Prostate gland (tissue), 2 donors: ENCODE results near the gene SLC35F3. TPM values are rescaled to one million over a fixed set of nuclear protein-coding genes. Genes with fewer than 3 reads are reported as not detected.

Source experiments
- DNase-seq: peaks from one replicate; pipeline ENCODE4 v3.0.0-alpha.2; 2019; ENCODE audit warnings: low spot score
- H3K27ac ChIP-seq, 2 donors: fragments of 200-600 bp; sonication (generic); 2 replicates each; pipeline ENCODE4 v1.5.1; 2017 to 2019
- H3K27me3 ChIP-seq: fragments of 200-600 bp; sonication (generic); replicated peaks from 2 replicates; pipeline ENCODE4 v1.5.1; 2019; ENCODE audit not compliant: insufficient read depth
- H3K36me3 ChIP-seq, 2 donors: fragments of 200-600 bp; sonication (generic); 1 replicate in 1 of 2; 2 replicates in 1 of 2; pipeline versions ENCODE4 v1.5.1 to v1.8.1; 2017 to 2019
- H3K4me1 ChIP-seq: fragments of 200-600 bp; sonication (generic); replicated peaks from 2 replicates; pipeline ENCODE4 v1.5.1; 2019
- H3K4me3 ChIP-seq, 2 donors: fragments of 200-600 bp; sonication (generic); 2 replicates each; pipeline ENCODE4 v1.5.1; 2017 to 2019
- H3K9me3 ChIP-seq: fragments of 200-600 bp; sonication (generic); 2 replicates; pipeline ENCODE4 v1.5.1; 2017
- CTCF ChIP-seq, 4 experiments: fragments of 200-600 bp in 2 of 4; fragments of 450-650 bp in 2 of 4; sonication (generic) in 2 of 4; IDR thresholded peaks; 1 replicate in 3 of 4; 2 replicates in 1 of 4; pipeline ENCODE4 v1.5.1; 2016 to 2019; ENCODE audit warnings: antibody characterized with exemption in 4 of 4, mild to moderate bottlenecking in 2 of 4, moderate library complexity in 2 of 4
- POLR2A ChIP-seq: fragments of 450-650 bp; IDR thresholded peaks from one replicate; pipeline ENCODE4 v1.6.1; 2016; ENCODE audit warnings: antibody characterized with exemption, mild to moderate bottlenecking
- POLR2AphosphoS5 ChIP-seq: sonication (generic); formaldehyde crosslinking; IDR thresholded peaks from one replicate; pipeline ENCODE4 v1.6.1; 2017; ENCODE audit warnings: antibody characterized with exemption
- WGBS: methylation state at CpG from one replicate; pipeline ENCODE4 v1.1.5; 2018; 5-methylcytosine and 5-hydroxymethylcytosine counted together
- intact Hi-C: fragments of 100-400 bp; cut with DNase I; formaldehyde crosslinking; loops from one replicate; pipeline ENCODE4 v1.14.2; 2022
- total RNA-seq, 2 donors: library from RNA; depleted of rRNA; stranded (reverse); fragments of >200 nt; gene quantifications; one replicate each; pipeline ENCODE4 v1.1.0, GENCODE V29; 2016

Gene SLC35F3
- total RNA-seq, 2 donors from 2014 or later = 0.34 to 0.64 TPM

GRCh38 chr1:233909195-233909594 lies 4.7 kb downstream of the SLC35F3 start:
- H3K36me3 ChIP-seq = no peaks in the 10 kb centered on the region
- no peak overlapping the region for H3K4me3 ChIP-seq
- H3K27ac ChIP-seq = no peak overlapping the region
- H3K27me3 ChIP-seq = no peaks in the 10 kb centered on the region
- H3K9me3 ChIP-seq = no peaks in the 10 kb centered on the region
- TF ChIP-seq POLR2A (no peak), POLR2AphosphoS5 (no peak), CTCF (IDR thresholded peaks at IDR 0.05) (no peak)
- no peaks in the 10 kb centered on the region for H3K4me1 ChIP-seq
- intact Hi-C loops = no loop called here
- DNase-seq = no peak
- 52% methylated on average over 1 of the region's 1 CpG for WGBS

- no peak overlapping the region for H3K27ac ChIP-seq
- whole genome bisulfite sequencing = 93% methylated on average over 8 of the region's 8 CpGs
- intact Hi-C loops = no loop called here
These were observed 8.0 kb downstream of the SLC35F3 start for GRCh38 chr1:233912447-233912846.

GRCh38 chr1:233912909-233913308 lies 8.4 kb downstream of the SLC35F3 start:
- no peak overlapping the region for H3K27ac ChIP-seq
- H3K36me3 ChIP-seq = no peaks in the 10 kb centered on the region
- intact Hi-C loops = no loop called here
- no peaks in the 10 kb centered on the region for H3K27me3 ChIP-seq
- TF ChIP-seq POLR2AphosphoS5 = no peak
- TF ChIP-seq CTCF (IDR thresholded peaks at IDR 0.05) = no peak
- no peak for TF ChIP-seq POLR2A
- no peak for DNase-seq
- no peak overlapping the region for H3K4me3 ChIP-seq
- H3K9me3 ChIP-seq = no peaks in the 10 kb centered on the region
- no peaks in the 10 kb centered on the region for H3K4me1 ChIP-seq
- 31% methylated on average over 4 of the region's 4 CpGs for WGBS

More at GRCh38 chr1:233912447-233912846, 8.0 kb downstream of the SLC35F3 start:
- no peak overlapping the region for H3K4me3 ChIP-seq
- TF ChIP-seq CTCF (IDR thresholded peaks at IDR 0.05) (no peak), POLR2A (no peak), POLR2AphosphoS5 (no peak)
- H3K36me3 ChIP-seq = no peaks in the 10 kb centered on the region
- no peaks in the 10 kb centered on the region for H3K9me3 ChIP-seq
- no peaks in the 10 kb centered on the region for H3K27me3 ChIP-seq
- no peak for DNase-seq
- H3K4me1 ChIP-seq = no peaks in the 10 kb centered on the region

- H3K36me3 ChIP-seq = no peaks in the 10 kb centered on the region
- no peak for TF ChIP-seq POLR2A
- TF ChIP-seq CTCF (IDR thresholded peaks at IDR 0.05) = no peak
- no peak for TF ChIP-seq POLR2AphosphoS5
- no peak overlapping the region for H3K4me3 ChIP-seq
- intact Hi-C loops = no loop called here
- H3K27ac ChIP-seq = no peak overlapping the region
- WGBS = 63% methylated on average over 5 of the region's 5 CpGs
- no peak for DNase-seq
- no peaks in the 10 kb centered on the region for H3K4me1 ChIP-seq
- H3K27me3 ChIP-seq = no peaks in the 10 kb centered on the region
- no peaks in the 10 kb centered on the region for H3K9me3 ChIP-seq
These were observed 12.2 kb downstream of the SLC35F3 start for GRCh38 chr1:233916706-233917105.

GRCh38 chr1:233919786-233920185 lies 15.3 kb downstream of the SLC35F3 start:
- DNase-seq = no peak
- TF ChIP-seq POLR2A (no peak), CTCF (IDR thresholded peaks at IDR 0.05) (no peak), POLR2AphosphoS5 (no peak)
- no peak overlapping the region for H3K27ac ChIP-seq
- WGBS = 70% methylated on average over 7 of the region's 7 CpGs
- H3K4me1 ChIP-seq = no peaks in the 10 kb centered on the region
- intact Hi-C loops = no loop called here
- H3K4me3 ChIP-seq = no peak overlapping the region
- no peaks in the 10 kb centered on the region for H3K9me3 ChIP-seq
- no peaks in the 10 kb centered on the region for H3K36me3 ChIP-seq
- no peaks in the 10 kb centered on the region for H3K27me3 ChIP-seq
